Stimulated activated CD4-positive, alpha-beta T cell treated with anti-CD3 and anti-CD28 coated beads, Interleukin-4, amount 100 ng/mL, for 4 hours (primary cell): ENCODE data around the gene ANKFN1.

Experiments used
- DNase-seq, 2 experiments: peaks; one replicate each; pipeline ENCODE4 v3.0.0-alpha.2; 2020

Gene ANKFN1

DNA sequence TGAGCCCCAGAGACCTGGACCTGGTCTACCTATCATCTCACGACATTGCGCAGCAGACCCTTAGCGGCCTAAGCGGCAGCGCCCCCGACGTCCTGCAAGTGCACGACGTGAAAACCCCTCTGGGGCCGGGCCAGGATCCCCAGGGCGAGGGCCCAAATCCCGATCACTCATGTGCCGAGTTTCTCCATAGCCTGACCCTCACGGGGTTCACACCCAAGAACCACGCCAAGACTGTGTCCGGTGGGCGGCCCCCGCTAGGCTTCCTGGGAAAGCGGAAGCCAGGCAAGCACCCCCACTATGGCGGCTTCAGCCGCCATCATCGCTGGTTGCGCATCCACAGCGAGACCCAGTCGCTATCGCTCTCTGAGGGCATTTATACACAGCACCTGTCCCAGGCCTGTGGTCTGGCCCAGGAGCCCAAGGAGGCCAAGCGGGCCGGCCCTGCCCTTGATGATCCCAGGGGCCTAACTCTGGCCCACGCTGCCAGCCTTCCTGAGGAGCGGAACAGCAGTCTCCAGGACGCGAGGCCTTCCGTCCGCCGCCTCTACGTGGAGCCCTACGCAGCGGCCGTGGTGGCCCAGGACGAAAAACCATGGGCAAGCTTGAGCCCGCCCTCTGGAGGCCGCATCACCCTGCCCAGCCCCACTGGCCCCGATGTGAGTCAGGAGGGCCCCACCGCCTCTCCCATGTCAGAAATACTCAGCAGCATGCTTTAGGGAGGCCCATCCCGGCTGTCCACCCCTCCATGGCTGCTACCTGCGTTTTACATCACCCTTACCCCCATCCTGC lies 357.5 kb downstream of the ANKFN1 start:
- no peak for DNase-seq

- DNase-seq: no peak
These were observed 361.0 kb downstream of the ANKFN1 start for GRCh38 chr17:56514264-56514663.

DNA sequence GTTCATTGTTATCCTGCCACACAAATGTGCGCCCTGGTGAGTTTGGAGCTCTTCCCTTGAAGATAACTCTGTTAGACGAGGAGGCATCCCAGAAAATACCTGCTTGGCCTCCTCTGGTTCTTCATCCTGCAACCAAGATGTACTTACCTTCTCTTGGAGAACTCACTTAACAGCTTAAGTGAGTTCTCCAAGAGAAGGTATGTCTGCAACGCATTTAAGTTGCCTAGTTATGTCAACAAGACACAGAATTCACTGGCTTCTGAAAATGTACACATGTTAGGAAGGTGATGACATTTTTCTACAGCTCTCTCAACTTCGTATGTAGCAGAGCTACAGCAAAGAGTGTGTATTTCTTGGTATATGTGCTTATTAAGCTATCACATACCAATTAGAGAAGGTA lies 361.6 kb downstream of the ANKFN1 start:
- DNase-seq: no peak

DNA sequence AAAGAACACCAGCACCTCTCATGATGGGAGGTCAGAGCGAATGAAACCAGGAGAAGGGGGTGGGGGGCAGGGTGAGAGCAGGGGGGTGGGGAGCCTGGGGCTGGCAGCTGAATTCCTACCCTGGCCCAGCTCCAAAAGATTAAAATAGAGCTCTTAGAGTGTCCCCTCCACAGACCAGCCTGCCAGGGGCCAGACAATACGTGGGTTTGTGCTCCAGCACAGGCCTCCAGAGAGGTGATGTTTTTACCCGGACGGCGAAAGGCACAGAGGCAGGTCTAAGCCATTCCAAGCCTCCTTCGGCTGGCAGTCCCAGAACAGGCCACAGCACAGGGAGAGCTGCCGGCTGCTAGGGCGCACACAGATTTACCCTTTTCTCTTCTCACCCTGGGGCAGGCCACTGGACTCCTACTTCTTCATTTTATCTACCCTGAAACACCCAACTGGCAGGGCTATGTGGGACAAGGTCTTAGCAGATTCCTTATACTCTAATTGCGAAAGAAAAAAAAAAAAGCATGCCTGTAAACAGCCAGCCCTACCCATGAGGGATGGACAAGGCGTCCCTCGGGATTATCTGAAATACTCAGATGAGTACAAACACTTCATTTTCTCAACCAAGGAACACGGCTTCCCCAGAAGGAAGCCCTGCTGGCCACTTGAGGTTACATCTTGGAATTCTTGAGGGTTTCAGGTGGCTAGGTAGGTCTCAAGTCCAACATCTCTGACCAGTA lies 368.3 kb downstream of the ANKFN1 start:
- DNase-seq: no peak

DNA sequence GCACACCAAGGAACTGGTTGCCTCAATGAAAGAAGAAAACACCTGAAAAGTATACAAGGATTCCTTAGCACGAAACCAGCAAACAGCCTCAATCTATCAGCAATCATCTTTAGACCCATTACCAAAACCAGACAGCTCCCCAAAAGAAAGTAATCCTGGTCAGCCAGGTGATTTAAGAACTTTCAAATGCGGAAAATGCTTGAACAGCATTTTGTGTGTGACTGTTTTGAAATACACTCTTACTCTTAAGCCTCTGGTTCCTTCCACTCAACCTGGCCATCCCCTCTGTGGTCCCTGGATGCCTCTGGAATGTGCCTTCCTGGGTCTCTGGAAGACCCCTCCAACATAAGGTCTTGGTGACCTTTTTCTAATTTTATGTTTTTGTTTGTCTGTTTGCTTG lies 369.8 kb downstream of the ANKFN1 start:
- DNase-seq: no peak

- no peak for DNase-seq
These were observed 375.4 kb downstream of the ANKFN1 start for GRCh38 chr17:56528696-56529095.

DNA sequence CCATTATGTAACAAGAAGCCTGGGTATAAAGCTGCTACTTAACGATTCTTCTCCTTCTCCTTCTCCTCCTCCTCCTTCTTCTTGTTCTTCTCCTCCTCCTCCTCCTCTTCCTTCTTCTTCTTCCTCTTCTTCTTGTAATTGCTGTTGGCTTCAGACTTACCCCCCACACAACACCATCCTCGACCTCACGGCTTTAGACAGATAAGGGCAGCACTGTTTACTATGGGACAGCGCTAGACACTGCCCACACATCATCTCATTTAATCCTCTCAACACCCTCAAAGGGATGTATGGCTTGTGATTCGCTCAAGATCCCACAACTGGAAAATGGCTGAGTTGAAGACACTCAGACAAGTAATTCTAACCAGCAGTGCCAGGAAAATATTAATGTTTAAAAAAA lies 379.7 kb downstream of the ANKFN1 start:
- no peak for DNase-seq

DNA sequence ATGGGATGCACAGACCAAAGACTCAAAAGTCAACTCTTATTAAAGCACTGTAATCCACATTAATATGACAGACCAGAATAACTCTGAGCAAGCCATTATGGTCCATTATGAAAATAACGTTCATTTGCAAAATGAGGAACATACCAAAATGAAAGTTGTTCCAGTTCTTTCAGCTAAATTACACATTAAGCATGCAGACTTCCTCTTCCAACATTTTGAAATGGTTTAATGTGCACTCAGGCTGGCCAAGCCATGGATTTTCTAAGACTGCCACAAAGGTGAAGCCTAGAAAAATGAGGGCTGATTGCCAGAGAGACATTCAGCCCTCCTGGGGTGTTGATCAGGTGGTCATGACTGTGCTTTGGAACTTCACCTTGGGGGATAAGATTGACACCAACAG lies 383.5 kb downstream of the ANKFN1 start:
- no peak for DNase-seq

DNA sequence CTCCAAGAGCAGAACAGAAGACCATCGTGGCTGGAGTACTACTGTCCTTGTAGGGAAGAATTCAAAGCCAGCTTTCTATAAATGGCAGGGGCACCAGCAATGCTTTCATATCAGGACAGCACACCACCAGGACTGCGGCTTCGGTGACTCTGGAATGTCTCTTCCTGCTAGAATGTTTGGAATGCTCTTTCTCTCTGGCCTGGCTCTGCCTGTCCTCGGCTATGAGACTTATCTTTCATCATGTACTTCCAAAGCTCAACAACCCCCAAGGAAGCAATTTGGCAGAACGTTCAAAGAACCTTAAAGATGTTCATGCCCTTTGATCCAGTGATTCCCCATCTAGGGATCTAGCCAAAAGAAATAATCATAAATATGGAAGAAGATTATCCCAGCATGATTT lies 387.6 kb downstream of the ANKFN1 start:
- DNase-seq: no peak

GRCh38 chr17:56543280-56543679 lies 390.0 kb downstream of the ANKFN1 start:
- DNase-seq: no peak

- no peak for DNase-seq
These were observed 391.8 kb downstream of the ANKFN1 start for GRCh38 chr17:56545106-56545505.

DNA sequence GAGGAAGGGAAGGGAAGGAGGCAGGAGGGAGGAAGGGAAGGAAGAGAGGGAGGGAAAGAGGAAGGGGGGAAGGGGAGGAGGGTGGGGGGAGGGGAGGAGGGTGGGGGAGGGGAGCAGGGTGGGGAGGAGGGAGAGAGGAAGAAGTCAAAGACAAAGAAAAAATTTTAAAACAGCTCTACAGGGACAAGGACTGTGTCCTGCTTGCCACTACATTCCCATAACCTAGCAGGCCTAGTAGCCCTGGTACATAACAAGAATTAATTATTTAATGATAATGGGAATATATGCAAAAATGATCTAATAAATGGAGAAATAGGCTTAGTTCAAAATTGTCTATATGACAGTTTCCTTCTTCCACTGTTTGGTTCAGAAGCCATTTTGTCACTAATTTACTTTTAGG lies 392.7 kb downstream of the ANKFN1 start:
- no peak for DNase-seq

GRCh38 chr17:56548661-56549060 lies 395.4 kb downstream of the ANKFN1 start:
- no peak for DNase-seq

DNA sequence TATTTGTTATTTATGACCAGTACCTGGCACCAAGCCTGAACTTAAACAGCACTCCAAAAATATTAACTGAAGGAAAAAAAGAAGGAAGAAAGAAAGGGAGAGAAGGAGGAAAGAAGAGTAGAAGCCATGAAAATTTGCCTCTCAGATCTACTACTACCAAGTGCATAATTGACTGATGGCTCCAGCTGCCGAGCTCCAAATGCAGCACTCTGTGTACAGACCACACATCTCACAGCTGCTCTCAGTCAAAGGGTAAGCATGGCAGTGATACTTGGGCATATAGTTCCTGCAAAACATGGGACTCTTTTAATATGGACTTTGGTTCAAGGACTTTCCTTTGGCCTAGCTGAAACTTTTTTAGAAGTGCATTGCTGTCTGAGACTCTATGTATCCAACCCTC lies 396.2 kb downstream of the ANKFN1 start:
- DNase-seq: no peak

- DNase-seq: no peak
These were observed 404.4 kb downstream of the ANKFN1 start for GRCh38 chr17:56557682-56558081.

- DNase-seq: no peak
These were observed 404.8 kb downstream of the ANKFN1 start for GRCh38 chr17:56558088-56558487.
